ENCODE measurements around the gene DIAPH3.

- TF ChIP-seq CTCF (IDR thresholded peaks at IDR 0.05): no peak
- no peak for TF ChIP-seq EP300 (IDR thresholded peaks at IDR 0.05)
Measured at GRCh38 chr13:59730026-59730425, 433.7 kb downstream of the DIAPH3 start.
